ENCODE measurements around the gene WWP2. TPM values are rescaled to one million over a fixed set of nuclear protein-coding genes. Genes with fewer than 3 reads are reported as not detected.
"Not testable (repeated sequence)": the region's sequence is repeated elsewhere in the genome, so short reads cannot be mapped to it uniquely, and the experiment has no call there.

The WWP2 gene
- total RNA-seq (17.8 TPM), polyA plus RNA-seq (20.4 TPM)

DNA sequence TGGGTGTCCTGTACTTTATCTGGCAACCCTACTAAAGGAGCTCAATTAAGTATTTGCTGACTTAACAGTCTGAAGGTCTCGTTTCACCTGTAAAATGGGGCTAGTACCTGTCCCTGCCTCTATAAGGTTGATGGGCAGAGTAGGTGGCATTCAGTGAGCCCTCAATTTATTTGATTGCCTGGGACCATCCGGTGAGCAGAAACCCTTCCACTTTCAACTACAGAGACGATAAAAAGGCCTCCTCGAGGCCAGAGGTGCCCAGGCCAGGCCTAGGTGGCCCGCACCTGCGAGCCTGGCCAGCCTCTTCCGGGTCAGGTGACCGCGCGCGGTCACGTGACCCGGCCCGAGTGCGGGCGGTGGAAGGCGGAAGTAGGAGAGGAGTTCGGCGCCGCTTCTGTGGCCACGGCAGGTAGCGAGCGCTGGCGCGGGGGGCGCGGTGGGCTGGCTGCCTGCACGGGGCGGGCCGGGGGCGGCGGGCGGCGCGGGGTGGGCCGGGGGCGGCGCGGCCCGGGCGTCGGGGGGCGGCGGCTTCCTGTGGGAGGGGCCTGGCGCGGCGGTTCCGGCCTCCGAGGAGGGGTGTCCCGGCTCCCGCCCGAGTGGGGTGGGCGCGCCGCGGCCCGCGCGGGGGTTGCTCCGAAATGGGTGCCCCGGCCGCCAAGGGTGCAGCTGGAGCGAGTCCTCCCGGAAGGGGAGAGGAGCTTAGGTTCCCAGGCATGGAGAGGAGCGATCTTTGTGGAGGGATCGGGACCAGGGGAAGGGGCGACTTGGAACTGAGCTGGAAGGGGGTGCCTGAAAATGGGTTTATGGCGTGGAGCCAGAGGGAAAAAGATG lies at the start of gene WWP2:
WWP2 (plus strand) TSS at position 350 of the 831 bp plus-strand sequence. CDS start 24,679 bp downstream, outside the sequence.
- no peak for DNase-seq (ENCODE audit: extremely low spot score)
- Histone ChIP-seq H3K4me3 (ENCODE audit: low read depth, low read length) (peak within 1 kb of the TSS; percentile 98), H3K27ac (ENCODE audit: low read depth) (peak within 1 kb of the TSS; percentile 95), H3K36me3 (ENCODE audit: insufficient read depth) (no peaks in the 10 kb centered on the region), H3K4me1 (ENCODE audit: insufficient read depth) (no peaks in the 10 kb centered on the region)
- WGBS = under 1% methylated on average over 68 of the region's 68 CpGs

DNA sequence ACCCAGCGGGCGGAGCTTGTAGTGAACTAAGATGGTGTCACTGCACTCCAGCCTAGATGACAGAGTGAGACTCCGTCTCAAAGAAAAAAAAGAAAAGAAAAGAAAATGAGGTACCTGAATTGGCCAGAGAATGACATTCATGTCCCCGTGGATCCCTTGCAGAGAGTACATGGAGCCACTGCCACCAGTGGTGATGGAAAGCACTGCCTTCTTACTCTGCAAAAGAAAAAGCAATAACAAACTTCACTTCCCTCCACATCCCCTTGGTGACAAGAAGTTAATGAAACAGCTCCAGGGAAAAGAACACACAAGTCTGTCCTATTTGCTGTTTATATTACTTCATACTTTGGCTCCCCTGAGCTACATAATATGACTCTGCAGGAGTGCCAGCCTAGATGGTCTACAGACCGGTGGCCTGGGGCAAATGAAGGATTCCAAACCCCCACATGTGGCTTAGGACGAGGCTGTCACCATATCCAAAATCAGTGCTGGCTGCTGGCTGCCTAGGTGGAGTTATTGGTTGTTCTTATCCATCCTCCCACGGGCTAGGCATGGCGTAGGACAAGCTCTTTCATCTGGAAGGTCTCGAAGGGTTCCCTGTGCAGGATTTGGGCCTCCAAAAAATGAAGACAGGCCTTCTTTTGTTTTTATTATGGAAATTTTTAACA lies 49.1 kb upstream of the WWP2 start:
- H3K27ac ChIP-seq (ENCODE audit: low read depth) = no peak overlapping the region
- no peaks in the 10 kb centered on the region for H3K4me1 ChIP-seq (ENCODE audit: insufficient read depth)
- no peak overlapping the region for H3K4me3 ChIP-seq (ENCODE audit: low read depth, low read length)
- H3K36me3 ChIP-seq (ENCODE audit: insufficient read depth) = no peaks in the 10 kb centered on the region
- WGBS = 91% methylated on average over 9 of the region's 9 CpGs
- no peak for DNase-seq (ENCODE audit: extremely low spot score)

DNA sequence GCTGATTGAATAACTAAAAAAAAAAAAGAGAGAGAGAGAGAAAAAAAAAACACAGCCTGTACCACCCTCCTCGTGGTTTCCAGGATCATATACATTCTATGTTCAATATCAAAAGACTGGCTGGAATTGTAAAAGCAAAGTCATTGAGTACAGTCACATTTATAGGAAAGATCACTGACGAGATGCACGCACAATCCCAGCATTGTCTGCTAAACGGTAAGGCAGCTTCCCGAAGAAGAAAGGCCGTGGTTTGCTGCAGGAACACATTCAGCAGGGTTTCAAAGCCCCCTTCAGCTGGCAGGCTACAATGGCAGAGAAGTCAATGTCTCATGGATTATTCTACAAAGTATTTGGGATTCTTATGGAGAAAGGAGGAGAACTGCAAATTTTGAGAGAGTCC lies 45.1 kb upstream of the WWP2 start:
- H3K27ac ChIP-seq (ENCODE audit: low read depth) = no peak overlapping the region
- no peaks in the 10 kb centered on the region for H3K36me3 ChIP-seq (ENCODE audit: insufficient read depth)
- no peak overlapping the region for H3K4me3 ChIP-seq (ENCODE audit: low read depth, low read length)
- 82% methylated on average over 6 of the region's 6 CpGs for WGBS
- no peak for DNase-seq (ENCODE audit: extremely low spot score)
- no peaks in the 10 kb centered on the region for H3K4me1 ChIP-seq (ENCODE audit: insufficient read depth)

DNA sequence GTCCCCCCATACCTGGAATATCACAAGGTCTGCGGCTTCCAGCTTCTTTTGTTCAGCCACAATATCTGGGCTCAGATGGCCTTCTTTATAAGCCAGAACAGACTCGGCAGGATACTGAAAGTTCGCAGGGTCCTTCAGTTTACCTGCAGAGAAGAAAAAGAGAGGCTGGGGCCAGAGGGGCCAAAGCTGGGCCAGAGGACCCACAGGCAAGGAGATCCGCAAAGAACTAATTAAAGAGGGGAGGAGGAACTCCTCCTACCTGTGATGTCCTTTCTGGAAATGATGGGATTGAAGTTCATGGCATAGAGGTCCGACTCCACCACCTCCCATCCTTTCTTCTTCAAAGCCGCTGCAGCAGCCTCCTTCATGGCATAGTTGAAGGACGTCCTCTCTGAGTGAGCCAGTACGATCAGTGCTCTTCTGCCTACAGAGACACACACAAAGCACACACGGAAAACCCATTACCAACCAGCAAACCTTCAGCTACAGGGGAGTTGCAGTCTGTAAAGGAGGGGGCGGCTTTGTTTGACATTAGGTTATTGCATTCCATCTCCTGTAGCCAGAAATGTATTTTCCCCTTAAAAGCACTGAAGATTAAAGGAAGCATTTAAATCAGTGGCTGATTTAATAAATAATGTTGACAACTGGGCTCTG lies 43.9 kb upstream of the WWP2 start:
- WGBS = 80% methylated on average over 10 of the region's 10 CpGs

DNA sequence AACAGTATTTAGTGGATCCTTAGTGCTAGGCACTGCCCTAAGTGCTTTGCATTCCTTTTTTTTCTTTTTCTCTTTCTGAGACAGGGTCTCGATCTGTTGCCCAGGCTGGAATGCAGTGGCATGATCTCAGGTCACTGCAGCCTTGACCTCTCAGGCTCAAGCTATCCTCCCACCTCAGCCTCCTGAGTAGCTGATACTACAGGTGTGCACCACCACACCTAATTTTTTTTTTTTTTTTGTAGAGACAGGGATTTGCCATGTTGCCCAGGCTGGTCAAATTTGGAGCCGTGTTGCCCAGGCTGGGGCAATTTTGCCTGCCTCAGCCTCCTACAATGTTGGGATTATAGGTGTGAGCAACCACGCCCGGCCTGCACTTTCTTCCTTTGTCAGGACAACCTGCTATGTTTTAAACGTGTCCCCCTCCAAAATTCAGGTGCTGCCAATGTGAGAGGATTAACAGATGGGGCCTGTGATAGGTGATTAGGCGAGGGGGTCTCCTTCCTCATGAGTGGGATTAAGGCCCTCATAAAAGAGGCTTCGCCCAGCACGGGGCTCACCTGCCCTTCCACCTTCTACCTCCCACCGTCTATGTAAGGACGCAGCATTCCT lies 41.2 kb upstream of the WWP2 start:
- Histone ChIP-seq H3K27ac (ENCODE audit: low read depth) (no peak overlapping the region), H3K4me1 (ENCODE audit: insufficient read depth) (no peaks in the 10 kb centered on the region), H3K4me3 (ENCODE audit: low read depth, low read length) (no peak overlapping the region), H3K36me3 (ENCODE audit: insufficient read depth) (no peaks in the 10 kb centered on the region)
- WGBS = 92% methylated on average over 10 of the region's 10 CpGs
- DNase-seq (ENCODE audit: extremely low spot score) = no peak

More for the DNA sequence above, 43.9 kb upstream of the WWP2 start:
- H3K4me1 ChIP-seq (ENCODE audit: insufficient read depth) = no peaks in the 10 kb centered on the region
- H3K36me3 ChIP-seq (ENCODE audit: insufficient read depth) = no peaks in the 10 kb centered on the region
- H3K27ac ChIP-seq (ENCODE audit: low read depth) = no peak overlapping the region
- H3K4me3 ChIP-seq (ENCODE audit: low read depth, low read length) = no peak overlapping the region
- no peak for DNase-seq (ENCODE audit: extremely low spot score)

DNA sequence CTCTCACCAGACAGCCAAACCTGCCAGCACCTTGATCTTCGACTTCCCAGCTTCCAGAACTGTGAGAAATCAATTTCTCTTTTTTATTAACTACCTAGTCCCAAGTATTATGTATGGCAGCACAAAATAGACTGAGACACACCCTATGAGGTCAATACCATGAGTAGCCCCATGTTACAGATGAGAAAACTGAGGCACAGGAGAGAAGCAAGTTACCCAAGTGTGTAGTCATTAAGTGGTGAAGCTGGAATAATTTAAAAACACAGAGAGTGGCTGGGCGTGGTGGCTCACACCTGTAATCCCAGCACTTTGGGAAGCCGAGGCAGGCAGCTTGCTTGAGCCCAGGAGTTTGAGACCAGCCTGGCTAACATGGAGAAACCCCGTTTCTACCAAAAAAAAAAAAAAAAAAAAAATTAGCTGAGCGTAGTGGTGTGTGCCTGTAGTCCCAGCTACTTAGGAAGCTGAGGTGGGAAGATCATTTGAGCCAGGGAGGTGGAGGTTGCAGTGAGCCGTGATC lies 40.6 kb upstream of the WWP2 start:
- Histone ChIP-seq H3K4me3 (ENCODE audit: low read depth, low read length) (no peak overlapping the region), H3K4me1 (ENCODE audit: insufficient read depth) (no peaks in the 10 kb centered on the region), H3K36me3 (ENCODE audit: insufficient read depth) (no peaks in the 10 kb centered on the region), H3K27ac (ENCODE audit: low read depth) (no peak overlapping the region)
- DNase-seq (ENCODE audit: extremely low spot score) = no peak
- WGBS = 91% methylated on average over 6 of the region's 6 CpGs

DNA sequence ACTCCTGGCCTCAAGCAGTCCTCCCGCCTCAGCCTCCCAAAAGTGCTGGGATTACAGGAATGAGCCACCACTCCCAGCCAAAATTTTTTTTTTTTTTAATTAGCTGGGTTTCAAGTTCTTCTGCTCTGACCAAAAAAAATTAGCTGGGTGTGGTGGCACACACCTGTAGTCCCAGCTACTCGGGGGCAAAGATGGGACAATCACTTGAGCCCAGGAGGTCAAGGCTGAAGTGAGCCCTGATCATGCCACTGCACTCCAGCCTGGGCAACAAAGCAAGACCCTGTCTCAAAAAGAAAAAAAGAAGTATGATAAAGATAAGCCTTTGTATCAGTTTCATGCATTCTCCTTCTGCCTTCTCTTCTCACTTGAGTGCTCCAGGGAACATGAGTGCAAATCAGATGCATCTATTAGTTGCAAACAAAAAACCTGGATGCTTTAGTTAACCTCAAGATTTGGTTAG lies 37.7 kb upstream of the WWP2 start:
- H3K4me1 ChIP-seq (ENCODE audit: insufficient read depth) = no peaks in the 10 kb centered on the region
- over 99% methylated on average over 2 of the region's 2 CpGs for WGBS
- no peaks in the 10 kb centered on the region for H3K36me3 ChIP-seq (ENCODE audit: insufficient read depth)
- H3K27ac ChIP-seq (ENCODE audit: low read depth) = no peak overlapping the region
- DNase-seq (ENCODE audit: extremely low spot score) = no peak
- no peak overlapping the region for H3K4me3 ChIP-seq (ENCODE audit: low read depth, low read length)

DNA sequence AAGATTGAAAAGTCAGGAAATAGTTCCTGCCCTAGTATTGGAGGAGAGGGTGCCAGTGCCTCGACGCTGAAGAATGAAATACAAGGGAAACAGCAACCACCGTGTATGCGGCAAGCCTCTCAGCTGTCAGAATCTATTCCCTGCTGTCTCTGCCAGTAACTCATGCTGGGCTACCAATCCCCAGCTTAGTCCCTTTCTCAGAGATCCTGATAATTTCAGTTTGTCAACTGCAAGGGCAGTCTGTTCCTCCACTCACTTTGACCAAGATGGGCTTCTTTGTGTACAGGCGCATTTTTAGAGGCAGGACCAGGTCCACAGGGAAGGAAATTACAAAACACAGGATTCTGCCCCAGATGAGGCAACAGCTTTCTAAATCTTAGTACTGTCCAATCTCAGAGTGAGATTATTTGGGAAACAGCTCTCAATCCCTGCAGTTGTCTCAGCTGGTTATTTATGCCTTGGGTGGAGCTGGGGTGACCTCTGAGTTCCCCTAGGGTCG lies 37.1 kb upstream of the WWP2 start:
- Histone ChIP-seq H3K4me3 (ENCODE audit: low read depth, low read length) (no peak overlapping the region), H3K36me3 (ENCODE audit: insufficient read depth) (no peaks in the 10 kb centered on the region), H3K27ac (ENCODE audit: low read depth) (no peak overlapping the region), H3K4me1 (ENCODE audit: insufficient read depth) (no peaks in the 10 kb centered on the region)
- DNase-seq (ENCODE audit: extremely low spot score) = no peak
- 67% methylated on average over 6 of the region's 6 CpGs for whole genome bisulfite sequencing

DNA sequence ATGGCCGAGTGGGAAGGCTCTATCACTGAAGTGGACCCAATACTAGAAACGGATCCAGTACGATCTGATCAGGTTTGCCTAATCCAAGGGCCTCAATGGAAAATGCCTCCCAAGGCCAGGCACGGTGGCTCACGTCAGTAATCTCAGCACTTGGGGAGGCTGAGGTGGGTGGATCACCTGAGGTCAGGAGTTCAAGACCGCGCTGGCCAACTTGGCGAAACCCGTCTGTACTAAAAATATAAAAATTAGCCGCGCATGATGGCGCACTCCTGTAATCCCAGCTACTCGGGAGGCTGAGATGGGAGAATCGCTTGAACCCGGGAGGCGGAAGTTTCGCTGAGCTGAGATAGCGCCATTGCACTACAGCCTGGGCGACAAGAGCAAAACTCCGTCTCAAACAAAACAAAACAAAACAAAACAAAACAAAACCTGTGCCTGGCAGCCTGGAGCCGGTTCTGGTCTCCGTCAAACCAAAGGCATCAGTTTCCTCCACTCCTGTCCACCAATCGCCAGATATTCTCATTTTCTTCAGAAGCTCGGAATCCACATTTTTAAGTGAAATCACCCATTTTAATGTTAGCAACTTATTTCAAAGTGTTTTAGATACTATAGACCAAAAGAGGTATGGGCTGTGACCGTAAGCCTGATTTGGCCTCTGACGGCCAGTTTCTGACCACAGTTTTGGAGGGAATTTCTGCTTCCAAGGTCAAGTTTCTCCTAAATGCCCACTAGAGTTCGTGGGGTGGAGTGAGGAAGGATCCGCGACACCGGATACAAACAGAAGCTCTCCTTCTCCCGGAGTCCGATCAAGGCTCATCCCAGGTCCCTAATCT lies 36.4 kb upstream of the WWP2 start:
- Histone ChIP-seq H3K27ac (ENCODE audit: low read depth) (peak overlapping the region; percentile 65), H3K4me3 (ENCODE audit: low read depth, low read length) (peak overlapping the region; percentile 49), H3K36me3 (ENCODE audit: insufficient read depth) (no peaks in the 10 kb centered on the region), H3K4me1 (ENCODE audit: insufficient read depth) (no peaks in the 10 kb centered on the region)
- WGBS = 68% methylated on average over 32 of the region's 32 CpGs
- DNase-seq (ENCODE audit: extremely low spot score) = no peak

DNA sequence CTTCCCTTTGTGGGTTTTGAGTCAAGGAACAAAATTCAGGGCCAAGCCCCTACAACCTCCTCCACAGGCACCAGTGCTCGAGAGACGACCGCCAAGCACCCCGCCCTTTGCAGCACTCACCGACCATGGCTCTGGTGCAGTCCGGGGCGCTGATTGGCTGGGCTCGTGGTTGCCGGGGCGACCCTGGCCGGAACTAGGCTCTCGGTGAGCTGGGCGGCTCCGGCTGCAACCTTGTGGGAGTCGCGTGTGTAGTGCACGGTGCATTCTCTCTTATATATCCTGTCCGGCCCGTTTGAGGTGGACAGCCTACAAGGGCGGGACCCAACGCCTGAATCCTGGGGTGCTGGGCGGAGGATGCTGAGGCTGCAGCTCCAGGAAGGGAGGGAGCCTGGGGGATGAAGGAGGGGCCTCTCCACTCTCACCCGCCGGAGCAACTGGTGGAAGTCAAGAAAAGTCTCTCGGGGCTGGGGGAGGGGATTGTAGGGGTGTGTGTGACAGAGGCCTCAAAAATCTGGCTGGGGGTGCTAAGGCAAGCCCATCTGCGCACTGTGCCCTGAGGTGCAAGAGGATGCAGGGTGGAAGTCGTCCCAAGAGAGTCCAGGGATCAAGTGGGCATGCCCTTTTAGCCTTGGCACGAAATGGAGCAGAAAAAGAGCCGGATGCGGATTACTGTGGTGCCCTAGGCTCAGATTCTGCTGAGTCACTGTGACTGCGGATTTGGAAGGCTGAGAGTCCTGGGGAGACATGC lies 35.6 kb upstream of the WWP2 start, which contains the start of gene NQO1:
NQO1 (minus strand) TSS at position 248 of the 748 bp plus-strand sequence; CDS start at position 127, 121 bp downstream.
- H3K27ac ChIP-seq (ENCODE audit: low read depth) = peak within 1 kb of the TSS; percentile 65
- H3K4me1 ChIP-seq (ENCODE audit: insufficient read depth) = no peaks in the 10 kb centered on the region
- DNase-seq (ENCODE audit: extremely low spot score) = peak; percentile 67
- peak within 1 kb of the TSS; percentile 49 for H3K4me3 ChIP-seq (ENCODE audit: low read depth, low read length)
- under 1% methylated on average over 31 of the region's 31 CpGs for WGBS
- no peaks in the 10 kb centered on the region for H3K36me3 ChIP-seq (ENCODE audit: insufficient read depth)

DNA sequence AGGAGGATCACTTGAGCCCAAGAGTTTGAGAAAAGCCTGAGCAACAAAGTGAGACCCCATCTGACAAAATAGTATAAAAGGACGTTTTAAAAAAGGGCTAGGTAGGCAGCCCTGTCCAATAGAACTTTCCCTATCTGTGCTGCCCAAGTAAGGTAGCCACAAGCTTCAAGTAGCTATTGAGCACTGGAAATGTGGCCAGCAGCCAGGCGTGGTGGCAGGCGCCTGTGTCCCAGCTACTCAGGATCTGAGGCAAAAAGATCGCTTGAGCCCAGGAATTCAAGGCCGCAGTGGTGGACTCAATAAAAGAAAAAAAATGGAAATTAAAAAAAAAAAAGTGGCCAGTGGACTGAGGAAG lies 34.2 kb upstream of the WWP2 start:
- Histone ChIP-seq H3K4me3 (ENCODE audit: low read depth, low read length) (no peak overlapping the region), H3K27ac (ENCODE audit: low read depth) (no peak overlapping the region), H3K4me1 (ENCODE audit: insufficient read depth) (no peaks in the 10 kb centered on the region), H3K36me3 (ENCODE audit: insufficient read depth) (no peaks in the 10 kb centered on the region)
- WGBS = 90% methylated on average over 5 of the region's 5 CpGs
- DNase-seq (ENCODE audit: extremely low spot score) = no peak

DNA sequence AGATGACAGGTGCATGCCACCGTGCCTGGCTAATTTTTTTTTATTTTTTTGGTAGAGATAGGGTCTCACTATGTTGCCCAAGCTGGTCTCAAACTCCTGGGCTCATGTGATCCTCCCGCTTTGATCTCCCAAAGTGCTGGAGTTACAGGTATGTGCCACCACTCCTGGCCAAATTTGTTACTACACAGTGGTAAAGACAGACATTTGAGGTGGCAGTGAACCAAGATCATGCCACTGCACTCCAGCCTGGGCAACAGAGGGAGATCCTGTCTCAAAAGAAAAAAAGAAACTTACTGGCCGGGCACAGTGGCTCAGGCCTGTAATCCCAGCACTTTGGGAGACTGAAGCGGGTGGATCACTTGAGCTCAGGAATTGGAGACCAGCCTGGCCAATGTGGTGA lies 33.1 kb upstream of the WWP2 start:
- not testable (repeated sequence) for DNase-seq (ENCODE audit: extremely low spot score); H3K4me3 ChIP-seq (ENCODE audit: low read depth, low read length); H3K36me3 ChIP-seq (ENCODE audit: insufficient read depth); H3K4me1 ChIP-seq (ENCODE audit: insufficient read depth); H3K27ac ChIP-seq (ENCODE audit: low read depth)
- 89% methylated on average over 4 of the region's 4 CpGs for WGBS
